MV-4-11 (cell line): ENCODE results near the gene SUCO.
A peak's percentile ranks its signal among the peaks of the same experiment; 100 is the strongest.

ENCODE experiments used
- DNase-seq: peaks from one replicate; lab custom pipeline; 2025; lab: John Stamatoyannopoulos, UW

SUCO gene

DNA sequence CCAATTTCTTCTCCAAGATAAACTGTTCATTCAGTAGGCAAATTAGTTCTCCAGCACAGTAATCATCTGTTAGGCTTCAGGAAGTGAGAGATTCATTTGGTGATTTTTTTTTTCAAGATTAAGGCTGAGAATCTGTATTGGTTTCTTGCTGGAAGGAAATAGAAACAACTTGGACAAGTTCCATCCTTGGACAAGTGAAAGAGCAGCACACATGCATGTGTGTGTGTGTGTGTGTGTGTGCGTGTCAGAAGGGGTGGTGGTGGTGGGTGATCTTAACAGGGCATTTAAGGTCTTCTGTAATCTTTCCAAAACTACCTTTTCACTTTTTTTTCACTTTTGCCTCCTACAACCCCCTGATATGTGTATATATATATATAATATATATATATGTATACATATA is 15.9 kb upstream of the SUCO start:
- no peak for DNase-seq

- no peak for DNase-seq
Observed at GRCh38 chr1:172517545-172517944, 15.4 kb upstream of the SUCO start.

- no peak for DNase-seq
Observed at GRCh38 chr1:172529304-172529703, 3.6 kb upstream of the SUCO start.

- no peak for DNase-seq
Observed at GRCh38 chr1:172530000-172530399, 3.0 kb upstream of the SUCO start.

- DNase-seq: no peak
Observed at GRCh38 chr1:172531412-172532182, 1.4 kb upstream of the SUCO start.

- DNase-seq: peak; percentile 97
Observed at GRCh38 chr1:172532183-172532699, 709 bp upstream of the SUCO start.

GRCh38 chr1:172533513-172534151 is 682 bp downstream of the SUCO start:
- DNase-seq: no peak

DNA sequence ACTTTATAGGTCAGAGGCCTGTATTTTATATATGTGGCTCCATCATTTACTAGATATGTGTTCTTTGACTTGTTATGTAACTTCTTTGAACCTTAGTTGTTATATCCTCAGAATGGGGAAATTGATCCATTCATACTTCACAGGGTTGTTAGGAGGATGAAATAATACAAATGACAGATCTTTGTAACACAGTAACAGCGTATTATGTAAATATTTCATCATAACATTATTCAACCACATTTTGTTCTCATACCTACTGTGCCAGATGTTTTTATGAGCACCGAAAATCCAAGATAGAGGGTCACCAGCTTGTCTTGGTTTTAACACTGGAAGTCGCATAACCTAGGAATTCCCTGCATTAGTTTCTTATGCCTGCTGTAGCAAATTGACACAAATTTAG is 3.3 kb downstream of the SUCO start:
- DNase-seq: peak; percentile 22

- DNase-seq: no peak
Observed at GRCh38 chr1:172537366-172537765, 4.4 kb downstream of the SUCO start.

DNA sequence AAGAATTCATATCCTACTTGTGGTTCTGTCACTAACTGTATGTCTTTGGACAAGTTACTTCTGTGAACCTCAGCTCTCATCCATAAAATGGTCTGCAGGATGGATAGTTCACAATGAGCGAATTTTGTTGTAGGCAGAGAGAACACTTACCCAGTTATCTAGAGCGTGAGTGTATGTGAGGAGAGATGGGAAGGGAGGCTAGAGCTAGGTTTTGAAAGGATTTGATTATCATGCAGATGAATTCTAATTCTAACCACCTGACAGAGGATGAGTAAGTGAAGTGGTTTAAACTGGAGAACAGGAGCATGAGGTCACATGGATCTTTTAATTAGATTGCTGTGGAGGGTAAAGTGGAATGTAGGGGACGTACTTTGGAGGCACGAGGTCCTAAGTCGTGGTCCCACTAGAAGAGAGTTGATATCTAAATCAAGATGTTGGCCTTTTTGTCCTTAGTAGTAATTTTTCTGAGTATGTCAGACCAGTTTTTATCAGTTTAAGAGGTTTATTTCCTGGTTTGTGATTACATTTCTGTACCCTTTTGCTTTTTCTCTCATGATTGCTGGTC is 5.0 kb downstream of the SUCO start:
- DNase-seq: no peak

DNA sequence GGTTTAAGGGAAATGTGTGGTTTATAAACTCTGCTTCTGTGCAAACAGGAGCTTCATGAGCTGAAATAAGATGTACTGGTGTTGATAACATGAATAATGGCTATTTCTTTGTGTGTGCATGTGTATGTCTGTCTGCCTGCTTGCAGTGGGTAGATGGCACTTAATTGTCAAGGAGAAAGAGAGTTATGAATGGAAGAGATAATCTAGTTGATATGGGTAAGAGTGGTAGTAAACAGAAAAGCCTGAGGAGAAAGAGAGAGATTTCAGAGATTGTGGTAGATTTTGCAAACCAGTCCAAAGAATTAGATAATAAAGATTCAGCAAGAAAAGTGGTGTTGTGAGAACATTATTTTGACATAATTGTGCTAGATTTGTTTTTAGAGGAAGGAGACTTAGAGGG is 7.7 kb downstream of the SUCO start:
- no peak for DNase-seq

GRCh38 chr1:172544481-172545104 is 11.6 kb downstream of the SUCO start:
- DNase-seq: no peak

DNA sequence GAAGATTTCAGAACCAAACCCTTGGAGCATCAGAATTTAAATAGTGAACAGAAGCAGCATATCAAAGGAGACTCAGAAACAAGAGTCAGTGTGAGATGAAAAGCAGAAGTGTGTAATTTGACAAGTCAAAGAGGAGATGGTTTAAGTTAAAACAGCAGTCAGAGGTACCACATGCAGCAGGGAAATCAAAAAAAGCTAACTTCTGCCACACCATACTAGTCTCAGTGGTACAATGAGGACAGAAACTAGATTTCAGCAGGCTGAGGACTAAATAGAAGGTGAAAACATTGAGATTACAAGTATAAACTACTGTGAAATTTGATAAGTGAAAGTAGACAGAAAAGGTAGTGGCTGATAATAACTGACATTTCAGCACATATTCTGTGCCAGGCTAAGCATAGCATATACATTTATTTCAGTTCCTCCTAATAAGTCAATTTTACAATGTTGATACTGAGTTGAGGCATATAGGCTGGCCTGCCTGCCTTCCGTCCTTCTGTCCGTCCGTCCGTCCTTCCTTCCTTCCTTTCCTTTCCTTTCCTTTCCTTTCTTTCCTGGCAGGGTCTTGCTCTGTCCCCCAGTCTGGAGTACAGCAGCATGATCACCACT is 12.6 kb downstream of the SUCO start:
- peak; percentile 35 for DNase-seq

GRCh38 chr1:172547071-172547470 is 14.1 kb downstream of the SUCO start:
- no peak for DNase-seq

DNA sequence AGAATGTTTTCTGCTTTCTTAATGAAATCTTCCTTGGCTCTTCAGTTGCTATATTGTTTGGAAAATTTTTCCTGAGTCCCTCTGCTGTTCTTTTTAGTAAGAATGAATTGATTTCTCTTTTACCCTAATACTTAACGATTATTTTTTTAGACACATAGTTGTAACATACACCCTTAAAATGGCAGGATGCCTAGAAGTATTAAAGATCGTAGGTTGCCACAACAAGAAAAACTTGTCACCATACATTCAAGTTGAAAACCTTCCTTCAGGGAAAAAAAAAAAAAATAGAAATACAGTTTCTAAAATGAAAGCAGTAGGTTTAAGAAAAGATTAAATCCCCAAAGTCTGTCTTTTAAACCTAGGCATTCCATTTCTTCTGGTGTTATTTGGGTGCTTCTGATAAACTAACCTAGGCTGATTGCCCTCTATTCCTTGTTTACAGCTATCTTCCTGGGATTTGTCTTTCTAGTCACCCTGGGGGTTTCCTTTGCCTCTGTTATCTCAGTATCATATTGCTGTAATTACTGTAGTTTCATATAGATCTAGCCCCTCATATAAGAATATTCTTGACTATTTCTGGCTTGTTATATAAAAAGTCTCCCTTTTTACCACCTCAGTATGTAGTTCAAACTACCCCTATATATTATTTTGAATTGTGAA is 16.8 kb downstream of the SUCO start:
- no peak for DNase-seq

DNA sequence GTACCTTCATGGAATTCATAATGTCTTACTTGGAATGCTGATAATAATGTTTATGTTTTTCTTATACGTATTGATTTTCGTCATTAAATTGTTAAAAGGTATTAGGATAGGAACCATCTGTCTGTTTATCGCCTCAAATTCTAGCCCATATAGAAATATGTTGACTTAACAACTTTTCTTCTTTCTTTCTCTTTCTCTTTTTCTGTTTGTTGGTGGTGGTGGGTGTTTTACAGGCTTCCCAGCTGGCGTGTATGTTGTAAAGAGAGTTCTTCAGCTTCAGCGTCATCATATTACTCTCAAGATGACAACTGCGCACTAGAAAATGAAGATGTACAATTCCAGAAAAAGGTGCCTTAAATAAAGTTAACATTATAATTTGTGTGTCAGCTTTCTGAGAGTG is 18.3 kb downstream of the SUCO start:
- no peak for DNase-seq

- DNase-seq: no peak
Observed at GRCh38 chr1:172554915-172555314, 22.0 kb downstream of the SUCO start.

- DNase-seq: no peak
Observed at GRCh38 chr1:172556461-172556860, 23.5 kb downstream of the SUCO start.

- DNase-seq: no peak
Observed at GRCh38 chr1:172557270-172557669, 24.3 kb downstream of the SUCO start.

GRCh38 chr1:172559572-172560210 is 26.7 kb downstream of the SUCO start:
- no peak for DNase-seq

DNA sequence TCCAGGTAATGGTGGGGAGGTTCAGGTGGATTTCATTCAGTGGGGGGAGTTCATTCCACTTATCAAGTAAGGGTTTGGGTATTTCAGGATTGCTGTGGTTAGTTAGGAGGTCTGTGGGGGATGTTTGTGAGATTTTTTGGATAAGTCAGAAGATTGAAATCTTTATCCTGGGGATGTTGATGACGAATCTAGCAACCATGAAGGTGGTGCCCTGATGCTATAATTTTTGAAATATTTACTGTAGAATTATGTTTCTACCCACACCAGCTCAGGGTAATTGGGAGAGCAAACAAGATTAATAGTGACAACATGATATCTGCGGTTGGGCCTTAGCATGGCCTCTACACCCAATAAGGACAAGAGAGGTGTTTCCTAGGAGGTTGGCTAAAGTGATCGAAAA is 28.3 kb downstream of the SUCO start:
- no peak for DNase-seq
